Small intestine (tissue), 7 donors: ENCODE results near the gene GALR3. TPM values are rescaled to one million over a fixed set of nuclear protein-coding genes. Genes with fewer than 3 reads are reported as not detected.

Experiments used
- DNase-seq, 2 donors: peaks; one replicate each; pipeline versions ENCODE4 v3.0.0 to v3.0.0-alpha.2; 2013
- FAIRE-seq: peaks from 2 replicates; lab custom pipeline; 2012; peaks lifted over from hg19 to GRCh38; lab: Jason Lieb, UNC
- H3K27ac ChIP-seq, 3 donors: one replicate each; pipeline ENCODE4 v1.5.1; 2013; ENCODE audit warnings: low read length in 2 of 3, mild to moderate bottlenecking in 2 of 3, control low read depth in 1 of 3, inconsistent platforms in 1 of 3, low read depth in 1 of 3, moderate library complexity in 1 of 3
- H3K27me3 ChIP-seq, 3 donors: one replicate each; pipeline ENCODE4 v1.6.1; 2013; ENCODE audit warnings: low read length in 3 of 3, inconsistent platforms in 1 of 3; ENCODE audit not compliant: control insufficient read depth in 3 of 3, insufficient read depth in 3 of 3
- H3K36me3 ChIP-seq, 3 donors: one replicate each; pipeline ENCODE4 v1.6.1; 2013; ENCODE audit warnings: low read length in 3 of 3, inconsistent platforms in 1 of 3, low read depth in 1 of 3, mild to moderate bottlenecking in 1 of 3, moderate library complexity in 1 of 3; ENCODE audit not compliant: control insufficient read depth in 3 of 3, insufficient read depth in 2 of 3
- H3K4me1 ChIP-seq, 3 donors: one replicate each; pipeline ENCODE4 v1.6.1; 2013; ENCODE audit warnings: low read length in 2 of 3, inconsistent platforms in 1 of 3, low read depth in 1 of 3, mild to moderate bottlenecking in 1 of 3, moderate library complexity in 1 of 3; ENCODE audit not compliant: control insufficient read depth in 3 of 3, insufficient read depth in 2 of 3
- H3K4me3 ChIP-seq, 3 donors: one replicate each; pipeline ENCODE4 v1.5.1; 2013; ENCODE audit warnings: low read length in 3 of 3, control low read depth in 1 of 3, inconsistent platforms in 1 of 3, low read depth in 1 of 3, mild to moderate bottlenecking in 1 of 3, moderate library complexity in 1 of 3
- H3K9me3 ChIP-seq, 2 donors: one replicate each; pipeline ENCODE4 v1.6.1; 2013; ENCODE audit warnings: low read depth in 1 of 2, low read length in 1 of 2; ENCODE audit not compliant: control insufficient read depth in 2 of 2, insufficient read depth in 1 of 2
- WGBS, 3 donors: extraction: QIAGEN DNeasy Blood & Tissue Kit; methylation state at CpG; one replicate each; pipeline ENCODE4 v1.1.7; 2013; 5-methylcytosine and 5-hydroxymethylcytosine counted together
- polyA plus RNA-seq, 4 donors: library from polyadenylated mRNA; stranded (reverse) in 3 of 4; unstranded in 1 of 4; fragments of 200-250 nt in 3 of 4; fragments of 120-200 nt in 1 of 4; gene quantifications; one replicate each; pipeline versions ENCODE4 v1.2.1 to v1.2.3, GENCODE V29; 2013
- donor health status: healthy with polysubstance abuse.
- donor health status: control.
- donor health status: control.
- donor health status: Bipolar disorder and iron deficiency.
- donor health status: healthy.

Gene GALR3
- polyA plus RNA-seq, 4 donors = 0.04 TPM; not detected in 3

DNA sequence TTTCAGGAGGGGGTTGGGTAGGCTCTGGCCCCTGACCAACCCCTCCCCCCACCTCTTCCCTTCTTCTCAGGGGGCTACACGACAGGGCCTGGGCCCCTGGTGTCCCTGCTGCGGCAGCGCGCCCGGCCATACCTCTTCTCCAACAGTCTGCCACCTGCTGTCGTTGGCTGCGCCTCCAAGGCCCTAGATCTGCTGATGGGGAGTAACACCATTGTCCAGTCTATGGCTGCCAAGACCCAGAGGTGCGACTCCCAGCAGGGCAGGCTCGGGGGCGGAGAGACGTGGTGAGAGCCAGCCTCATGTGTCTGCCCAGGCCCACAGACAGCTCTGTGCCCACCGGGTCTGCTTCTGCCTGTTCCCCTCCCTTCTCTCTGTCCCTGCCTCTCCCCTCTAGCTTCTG, 7.6 kb upstream of the GALR3 start:
- Histone ChIP-seq H3K9me3 (no peaks in the 10 kb centered on the region), H3K4me1 (peaks cover 0 to 18% (median 5%) of the 10 kb centered on the region in 3 donors), H3K4me3 (no peak overlapping the region), H3K36me3 (peaks cover 0 to 43% (median 0%) of the 10 kb centered on the region in 3 donors), H3K27ac (no peak overlapping the region), H3K27me3 (peaks cover 0 to 27% (median 0%) of the 10 kb centered on the region in 3 donors)
- FAIRE-seq = no peak
- WGBS, 3 donors = 89 to 96% (median 91%) methylated on average over 7 to 12 of the region's 12 CpGs
- no peak for DNase-seq

DNA sequence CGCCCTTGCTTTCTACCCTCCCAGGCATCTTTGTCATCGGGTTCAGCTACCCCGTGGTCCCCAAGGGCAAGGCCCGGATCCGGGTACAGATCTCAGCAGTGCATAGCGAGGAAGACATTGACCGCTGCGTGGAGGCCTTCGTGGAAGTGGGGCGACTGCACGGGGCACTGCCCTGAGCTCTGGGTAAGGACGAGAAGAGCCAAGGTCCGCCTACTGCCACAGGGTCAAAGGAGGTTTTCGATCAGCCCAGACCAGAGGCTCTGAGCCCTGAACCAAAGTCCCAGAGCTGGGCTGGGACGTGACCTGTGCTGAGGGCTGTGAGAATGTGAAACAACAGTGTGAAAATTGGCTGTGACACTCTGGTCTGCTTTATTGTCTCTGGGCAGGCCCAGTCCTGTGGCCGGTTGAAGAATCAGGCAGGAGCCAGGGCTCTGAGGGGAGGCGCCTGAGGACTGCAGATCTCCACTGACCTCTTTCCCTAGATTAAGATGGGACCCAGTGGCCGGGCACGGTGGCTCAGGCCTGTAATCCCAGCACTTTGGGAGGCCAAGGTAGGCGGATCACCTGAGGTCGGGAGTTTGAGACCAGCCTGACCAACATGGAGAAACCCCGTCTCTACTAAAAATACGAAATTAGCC, 6.5 kb upstream of the GALR3 start:
- 93 to 94% (median 94%) methylated on average over 21 to 23 of the region's 23 CpGs for WGBS, 3 donors
- FAIRE-seq = no peak
- H3K36me3 ChIP-seq = peaks cover 0 to 43% (median 0%) of the 10 kb centered on the region in 3 donors
- no peak for DNase-seq
- H3K9me3 ChIP-seq = no peaks in the 10 kb centered on the region
- no peak overlapping the region for H3K4me3 ChIP-seq
- H3K4me1 ChIP-seq = peaks cover 0 to 18% (median 5%) of the 10 kb centered on the region in 3 donors
- peaks cover 0 to 30% (median 0%) of the 10 kb centered on the region in 3 donors for H3K27me3 ChIP-seq
- H3K27ac ChIP-seq = no peak overlapping the region

GRCh38 chr22:37817705-37818408, 5.3 kb upstream of the GALR3 start:
- Histone ChIP-seq H3K27ac (no peak overlapping the region), H3K9me3 (no peaks in the 10 kb centered on the region), H3K4me1 (peaks cover 0 to 18% (median 5%) of the 10 kb centered on the region in 3 donors), H3K27me3 (peaks cover 0 to 41% (median 0%) of the 10 kb centered on the region in 3 donors), H3K4me3 (peak overlapping the region in 1 of 3 donors; percentile 51), H3K36me3 (peaks cover 0 to 40% (median 0%) of the 10 kb centered on the region in 3 donors)
- FAIRE-seq = no peak
- WGBS, 3 donors = 2 to 6% (median 2%) methylated on average over 27 to 29 of the region's 29 CpGs
- peak; percentile 76 to 91 for DNase-seq

GRCh38 chr22:37818409-37819104, 4.6 kb upstream of the GALR3 start:
- 2 to 4% (median 2%) methylated on average over 45 to 68 of the region's 68 CpGs for WGBS, 3 donors
- peaks cover 0 to 18% (median 5%) of the 10 kb centered on the region in 3 donors for H3K4me1 ChIP-seq
- H3K27ac ChIP-seq = no peak overlapping the region
- H3K36me3 ChIP-seq = peaks cover 0 to 33% (median 0%) of the 10 kb centered on the region in 3 donors
- FAIRE-seq (no peak), DNase-seq (peak; percentile 62 to 85)
- H3K9me3 ChIP-seq = no peaks in the 10 kb centered on the region
- peak overlapping the region in 2 of 3 donors; percentile 19 to 37 for H3K4me3 ChIP-seq
- H3K27me3 ChIP-seq = peaks cover 0 to 48% (median 4%) of the 10 kb centered on the region in 3 donors

DNA sequence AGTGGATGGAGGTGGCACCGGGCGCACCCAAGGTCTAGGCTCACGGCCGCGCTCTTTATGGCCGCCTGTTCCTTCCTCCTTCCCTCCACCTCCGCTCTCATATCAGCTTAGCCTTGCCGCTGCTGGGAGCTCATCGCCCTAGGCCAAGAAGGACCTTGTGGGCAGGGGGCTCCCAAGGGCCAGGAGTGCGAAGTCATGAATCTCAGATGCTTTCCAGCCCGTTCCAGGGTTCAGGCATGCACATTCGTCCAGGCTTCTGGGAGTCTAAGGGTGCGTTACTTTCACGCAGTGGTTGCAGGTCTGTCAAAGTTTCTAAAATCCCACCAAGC, 4.1 kb upstream of the GALR3 start:
- Histone ChIP-seq H3K36me3 (peaks cover 0 to 29% (median 0%) of the 10 kb centered on the region in 3 donors), H3K27ac (no peak overlapping the region), H3K9me3 (no peaks in the 10 kb centered on the region), H3K4me3 (peak overlapping the region in 2 of 3 donors; percentile 19 to 37), H3K4me1 (peaks cover 0 to 18% (median 5%) of the 10 kb centered on the region in 3 donors), H3K27me3 (peaks cover 0 to 53% (median 4%) of the 10 kb centered on the region in 3 donors)
- DNase-seq (no peak), FAIRE-seq (no peak)
- 25 to 45% (median 39%) methylated on average over 11 to 14 of the region's 14 CpGs for WGBS, 3 donors

DNA sequence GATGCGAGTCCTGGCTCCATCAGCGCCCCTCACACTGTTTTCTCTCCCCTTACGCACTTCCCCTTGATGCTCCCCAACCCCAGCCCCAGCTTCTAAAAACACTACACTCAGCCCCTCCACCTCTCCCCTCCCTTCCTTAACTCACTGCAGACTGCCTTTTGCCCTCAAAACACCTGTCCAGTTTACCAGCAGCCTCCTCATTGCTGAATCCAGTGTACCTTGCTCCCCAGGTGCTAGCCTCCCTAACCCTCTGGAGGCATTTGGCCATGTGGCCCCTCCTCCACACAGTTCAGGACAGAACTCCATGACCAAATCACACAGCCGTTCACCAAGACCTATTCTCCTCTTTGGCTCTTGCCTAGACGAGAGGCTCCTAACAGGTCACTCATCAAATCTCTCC, 2.8 kb upstream of the GALR3 start:
- no peak overlapping the region for H3K27ac ChIP-seq
- peaks cover 0 to 18% (median 5%) of the 10 kb centered on the region in 3 donors for H3K4me1 ChIP-seq
- no peaks in the 10 kb centered on the region for H3K9me3 ChIP-seq
- H3K27me3 ChIP-seq = peaks cover 0 to 57% (median 4%) of the 10 kb centered on the region in 3 donors
- H3K4me3 ChIP-seq = no peak overlapping the region
- peaks cover 0 to 20% (median 0%) of the 10 kb centered on the region in 3 donors for H3K36me3 ChIP-seq
- 73 to 85% (median 78%) methylated on average over 5 of the region's 5 CpGs for WGBS, 3 donors
- DNase-seq (no peak), FAIRE-seq (no peak)

DNA sequence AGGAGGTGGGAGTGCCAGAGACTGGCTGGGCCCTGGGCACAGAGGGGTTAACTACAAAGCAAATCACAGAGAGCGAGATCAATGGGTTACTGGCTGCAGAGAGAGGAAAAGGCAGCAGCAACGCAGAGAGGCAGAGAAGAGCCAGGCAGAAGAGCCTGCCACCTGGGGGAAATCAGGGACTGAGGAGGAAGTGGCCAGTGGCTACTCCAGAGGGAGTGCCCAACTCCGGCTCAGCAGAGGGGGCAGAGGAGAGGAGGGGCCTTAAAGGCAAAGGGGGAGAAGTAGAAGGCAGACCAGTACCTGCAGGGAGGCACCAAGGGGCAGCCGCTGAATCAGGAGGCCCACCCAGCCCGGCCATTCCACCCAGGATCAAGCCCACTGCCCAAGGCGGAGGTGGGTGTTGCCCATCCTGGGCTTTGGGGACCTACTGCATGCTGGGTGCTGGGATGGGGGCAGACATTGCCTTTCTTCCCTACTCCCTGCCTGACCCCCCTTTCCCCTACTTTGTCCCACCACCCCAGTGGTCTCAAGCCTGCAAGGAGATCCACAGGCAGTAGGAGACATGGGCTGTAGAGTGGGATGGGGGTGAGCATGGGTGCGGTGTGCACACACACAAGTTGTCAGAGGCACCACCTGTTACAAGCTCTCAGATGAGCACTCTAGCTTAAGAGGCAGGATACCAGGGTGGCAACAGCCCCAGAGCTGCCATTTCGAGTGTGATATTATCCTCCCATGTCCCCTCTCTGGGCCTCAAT, 926 bp upstream of the GALR3 start:
- H3K4me3 ChIP-seq = no peak overlapping the region
- FAIRE-seq (no peak), DNase-seq (no peak)
- H3K9me3 ChIP-seq = no peaks in the 10 kb centered on the region
- WGBS, 3 donors = 58 to 69% (median 61%) methylated on average over 7 to 8 of the region's 8 CpGs
- peaks cover 0 to 60% (median 4%) of the 10 kb centered on the region in 3 donors for H3K27me3 ChIP-seq
- H3K27ac ChIP-seq = no peak overlapping the region
- peaks cover 0 to 18% (median 5%) of the 10 kb centered on the region in 3 donors for H3K4me1 ChIP-seq
- peaks cover 0 to 13% (median 0%) of the 10 kb centered on the region in 3 donors for H3K36me3 ChIP-seq
